HTERT RPE-1 (cell line): ENCODE measurements around the gene SHH.

Experiments
- in situ Hi-C: fragments of 300-500 bp; cut with MboI; formaldehyde crosslinking; loops from 4 replicates; pipeline ENCODE4 v1.14.3; 2020; ENCODE audit warnings: low sequenced_read_pairs

The SHH gene

GRCh38 chr7:155766966-155767916 lies 45.0 kb downstream of the SHH start:
- in situ Hi-C loops: no loop called here

DNA sequence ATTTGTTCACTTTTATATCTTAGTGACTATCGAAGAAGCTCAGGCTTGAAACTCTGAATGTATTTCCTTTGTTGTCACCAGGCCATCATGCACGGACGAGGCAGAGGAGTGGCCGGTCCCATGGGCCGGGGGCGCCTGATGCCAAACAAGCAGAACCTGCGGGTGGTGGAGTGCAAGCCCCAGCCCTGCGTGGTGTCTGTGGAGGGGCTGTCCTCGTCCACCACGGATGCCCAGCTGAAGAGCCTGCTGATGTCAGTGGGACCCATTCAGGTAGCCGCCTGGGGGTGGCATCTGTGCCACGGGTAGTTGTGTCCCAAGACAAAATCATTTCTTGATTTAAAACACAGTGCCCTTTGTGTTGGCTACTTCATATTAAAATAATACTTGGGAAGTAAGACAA lies 45.9 kb downstream of the SHH start:
- in situ Hi-C loops: no loop called here

GRCh38 chr7:155765458-155765857 lies 46.8 kb downstream of the SHH start:
- in situ Hi-C loops: no loop called here

DNA sequence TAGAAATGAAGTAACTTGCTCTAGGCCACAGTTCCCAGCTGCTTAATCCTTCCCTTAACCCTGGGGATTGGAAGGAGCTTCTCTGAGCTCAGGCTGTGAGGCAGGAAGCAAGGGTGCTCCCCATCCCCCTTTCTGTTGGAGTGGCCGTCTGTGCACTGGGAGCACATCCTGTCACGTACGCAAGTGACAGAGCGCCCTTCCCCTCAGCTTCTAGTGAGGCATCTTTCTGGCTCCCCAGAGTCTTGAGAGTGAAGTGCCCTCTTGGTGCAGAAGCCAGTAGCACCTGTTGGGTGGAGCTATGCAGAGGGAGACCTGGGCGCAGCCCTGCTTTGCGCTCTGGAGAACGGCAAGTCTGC lies 47.8 kb downstream of the SHH start:
- in situ Hi-C loops: no loop called here

DNA sequence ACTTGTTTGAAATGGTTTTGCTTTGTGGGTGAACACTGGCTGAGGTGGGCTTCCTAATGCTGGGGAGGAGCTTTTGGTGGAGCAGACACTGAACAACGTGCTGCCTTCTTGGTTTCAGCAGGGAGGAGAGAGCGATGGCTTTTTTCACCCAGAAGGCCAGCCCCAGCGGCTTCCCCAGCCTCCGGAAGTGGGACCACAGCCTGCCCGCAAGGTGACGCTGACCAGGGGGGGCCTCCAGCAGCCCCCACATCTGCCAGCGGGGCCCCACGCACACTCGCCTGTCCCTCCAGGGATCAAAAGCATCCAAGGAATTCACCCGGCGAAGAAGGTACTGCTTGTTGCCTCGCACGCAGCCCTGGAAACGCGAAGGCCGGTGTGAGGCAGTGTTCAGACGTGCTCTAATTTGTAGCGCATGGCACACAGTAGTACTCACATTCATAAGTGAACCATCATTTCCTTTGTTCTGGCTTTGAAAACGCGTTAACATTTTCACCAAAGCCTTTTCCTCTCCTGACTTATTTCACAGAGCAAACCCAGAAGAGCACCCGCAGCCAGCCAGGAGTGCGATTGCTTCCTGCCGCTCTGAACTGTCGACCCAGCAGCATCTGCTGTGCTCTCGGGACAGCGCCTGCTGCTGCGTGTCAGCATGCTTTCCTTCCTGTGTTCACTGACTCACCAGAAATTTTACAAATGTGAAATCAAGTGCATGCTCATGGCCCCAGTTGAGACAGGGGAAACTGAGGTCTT lies 48.4 kb downstream of the SHH start:
- in situ Hi-C loops: no loop called here

- in situ Hi-C loops: no loop called here
These were observed 49.1 kb downstream of the SHH start for GRCh38 chr7:155763122-155763521.

DNA sequence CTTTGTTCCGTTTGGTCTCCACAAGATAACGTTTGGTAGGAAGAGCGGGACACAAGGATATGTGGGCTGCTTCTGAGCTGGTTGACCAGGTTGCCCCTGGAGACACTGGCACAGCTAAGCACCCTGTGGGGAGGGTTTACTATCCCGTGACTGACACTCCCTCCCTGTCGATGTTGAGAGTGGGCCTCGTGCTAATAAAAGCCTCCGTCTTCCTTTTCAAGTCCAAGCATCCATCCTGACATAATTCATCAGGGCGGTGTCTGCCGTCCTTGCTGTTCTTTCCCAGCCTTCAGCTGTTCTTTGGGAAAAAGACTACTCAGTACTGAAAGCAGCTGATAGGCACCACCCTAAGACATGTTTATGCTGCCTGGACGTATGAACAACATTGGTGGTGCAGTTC lies 49.6 kb downstream of the SHH start:
- in situ Hi-C loops: no loop called here

- in situ Hi-C loops: no loop called here
These were observed 50.2 kb downstream of the SHH start for GRCh38 chr7:155762036-155762435.

GRCh38 chr7:155761162-155761561 lies 51.1 kb downstream of the SHH start:
- in situ Hi-C loops: no loop called here

DNA sequence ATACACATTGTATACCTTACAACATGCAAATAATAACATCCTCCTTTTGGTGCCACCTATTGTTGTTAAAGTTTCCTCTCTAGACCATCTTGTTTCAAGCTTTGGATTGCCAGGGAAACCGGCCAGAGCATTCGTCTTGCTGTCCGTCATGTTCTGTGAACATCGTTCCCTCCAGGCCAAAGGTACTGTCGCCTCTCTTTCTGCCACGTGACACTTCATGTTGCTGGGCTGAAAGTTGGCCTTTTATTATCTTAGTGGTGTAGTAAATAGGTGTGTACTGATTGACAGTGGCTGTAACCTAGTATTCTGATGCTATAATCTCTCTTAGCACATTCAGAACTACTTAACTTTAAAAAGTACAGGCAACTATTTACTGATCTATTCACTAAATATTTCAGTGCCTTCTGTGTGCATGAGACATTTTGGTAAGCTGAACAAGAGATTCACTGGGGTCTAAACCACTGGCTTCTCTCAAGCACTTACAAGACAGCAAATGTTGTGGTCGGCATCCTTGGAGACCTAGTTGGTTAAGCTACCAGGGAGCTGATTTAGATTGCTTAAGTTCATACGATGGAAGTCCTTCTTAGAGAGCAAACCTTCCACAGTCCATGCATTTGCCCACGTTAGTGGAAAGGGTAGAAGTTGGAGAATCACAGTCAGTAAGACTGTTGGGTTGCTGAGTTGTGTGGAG lies 52.4 kb downstream of the SHH start:
- in situ Hi-C loops: no loop called here

GRCh38 chr7:155758348-155758747 lies 53.9 kb downstream of the SHH start:
- in situ Hi-C loops: no loop called here

GRCh38 chr7:155756322-155756721 lies 55.9 kb downstream of the SHH start:
- in situ Hi-C loops: no loop called here

GRCh38 chr7:155755026-155755425 lies 57.2 kb downstream of the SHH start:
- in situ Hi-C loops: no loop called here

- in situ Hi-C loops: no loop called here
These were observed 58.1 kb downstream of the SHH start for GRCh38 chr7:155754165-155754564.

GRCh38 chr7:155753446-155753965 lies 58.8 kb downstream of the SHH start:
- in situ Hi-C loops: no loop called here

- in situ Hi-C loops: no loop called here
These were observed 59.4 kb downstream of the SHH start for GRCh38 chr7:155752756-155753445.

- in situ Hi-C loops: no loop called here
These were observed 60.9 kb downstream of the SHH start for GRCh38 chr7:155751409-155751808.

DNA sequence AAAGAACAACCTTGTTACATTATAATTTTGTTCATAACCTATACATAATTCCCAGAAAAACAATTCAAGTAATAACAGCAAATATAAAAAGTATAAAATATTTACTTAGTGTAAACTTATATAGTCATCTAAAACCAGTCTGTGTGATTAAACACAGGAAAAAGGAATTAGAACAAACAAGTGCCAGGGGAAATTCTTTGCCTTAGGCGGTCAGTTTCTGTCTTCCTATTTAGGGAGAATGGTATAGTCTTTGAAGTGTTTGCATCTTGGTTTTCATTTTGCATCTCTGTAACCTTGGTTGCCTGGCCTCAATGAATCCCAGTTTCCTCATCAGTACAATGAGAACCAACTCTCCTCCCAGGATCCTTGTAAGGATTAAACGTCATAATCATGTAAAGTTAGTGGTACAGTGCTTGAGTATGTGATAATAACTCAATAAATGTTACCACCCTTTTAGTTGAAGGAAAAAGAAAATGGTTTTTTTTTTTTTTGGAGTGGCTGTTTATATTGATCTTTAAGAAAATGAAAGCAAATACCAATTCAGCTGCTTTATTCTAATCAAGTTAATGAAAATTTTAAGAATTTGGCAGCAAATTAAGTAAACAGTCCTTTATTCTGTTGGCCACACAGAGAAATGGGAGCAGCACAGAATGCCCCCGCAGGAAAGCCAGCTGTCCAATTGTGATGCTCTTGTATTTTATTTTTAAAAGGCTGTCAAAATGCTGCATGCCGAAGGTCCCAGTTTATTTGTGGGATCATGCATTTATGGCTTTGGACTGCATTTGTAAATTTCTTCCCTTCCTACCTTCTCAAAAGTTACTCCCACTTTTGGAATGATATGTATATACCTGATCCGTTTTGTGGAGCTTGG lies 61.8 kb downstream of the SHH start:
- in situ Hi-C loops: no loop called here
